GM06990 (cell line): ENCODE measurements around the gene JAKMIP2.

ENCODE experiments used
- DNase-seq: peaks from one replicate; pipeline ENCODE4 v3.0.0-alpha.2; 2011; ENCODE audit not compliant: insufficient read length; ENCODE audit errors: extremely low read depth
- H3K27me3 ChIP-seq: replicated peaks from 2 replicates; pipeline ENCODE4 v1.6.0; 2011; ENCODE audit warnings: low read length; ENCODE audit not compliant: control insufficient read depth, insufficient read depth
- H3K36me3 ChIP-seq: 2 replicates; pipeline ENCODE4 v1.5.1; 2011; ENCODE audit warnings: low read length; ENCODE audit not compliant: control insufficient read depth, insufficient read depth
- H3K4me3 ChIP-seq: replicated peaks from 2 replicates; pipeline ENCODE4 v1.5.1; 2011; ENCODE audit warnings: low read depth, mild to moderate bottlenecking, control low read depth, low read length
- TF ChIP-seq, protein P1 (sequence below): IDR thresholded peaks from 2 replicates; pipeline ENCODE4 v1.5.1; 2011; ENCODE audit warnings: low read length, control low read depth, mild to moderate bottlenecking, inconsistent platforms; ENCODE audit not compliant: insufficient read depth, poor library complexity, severe bottlenecking

Gene JAKMIP2

DNA sequence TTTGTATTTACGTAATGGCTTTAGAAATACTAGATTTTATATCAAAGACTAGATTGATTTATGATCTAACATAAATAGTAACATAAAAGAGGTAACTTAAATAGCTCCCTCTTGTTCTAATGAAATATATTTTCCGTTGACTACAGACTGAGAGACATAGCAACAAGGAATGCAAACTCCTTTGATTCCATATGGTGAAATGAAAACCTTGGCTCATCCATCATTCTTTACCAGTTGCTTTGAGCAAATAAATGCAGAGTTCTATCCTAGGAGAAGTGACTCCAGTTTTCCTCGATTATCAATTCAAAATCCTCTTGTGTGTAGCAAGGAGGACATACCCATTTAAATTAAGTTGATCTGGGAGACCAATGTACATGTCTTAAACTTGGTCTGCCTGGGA, 18.0 kb upstream of the JAKMIP2 start:
- Histone ChIP-seq H3K36me3 (no peaks in the 10 kb centered on the region), H3K4me3 (no peak overlapping the region), H3K27me3 (no peaks in the 10 kb centered on the region)
- no peak for DNase-seq
- TF ChIP-seq, protein P1, sequence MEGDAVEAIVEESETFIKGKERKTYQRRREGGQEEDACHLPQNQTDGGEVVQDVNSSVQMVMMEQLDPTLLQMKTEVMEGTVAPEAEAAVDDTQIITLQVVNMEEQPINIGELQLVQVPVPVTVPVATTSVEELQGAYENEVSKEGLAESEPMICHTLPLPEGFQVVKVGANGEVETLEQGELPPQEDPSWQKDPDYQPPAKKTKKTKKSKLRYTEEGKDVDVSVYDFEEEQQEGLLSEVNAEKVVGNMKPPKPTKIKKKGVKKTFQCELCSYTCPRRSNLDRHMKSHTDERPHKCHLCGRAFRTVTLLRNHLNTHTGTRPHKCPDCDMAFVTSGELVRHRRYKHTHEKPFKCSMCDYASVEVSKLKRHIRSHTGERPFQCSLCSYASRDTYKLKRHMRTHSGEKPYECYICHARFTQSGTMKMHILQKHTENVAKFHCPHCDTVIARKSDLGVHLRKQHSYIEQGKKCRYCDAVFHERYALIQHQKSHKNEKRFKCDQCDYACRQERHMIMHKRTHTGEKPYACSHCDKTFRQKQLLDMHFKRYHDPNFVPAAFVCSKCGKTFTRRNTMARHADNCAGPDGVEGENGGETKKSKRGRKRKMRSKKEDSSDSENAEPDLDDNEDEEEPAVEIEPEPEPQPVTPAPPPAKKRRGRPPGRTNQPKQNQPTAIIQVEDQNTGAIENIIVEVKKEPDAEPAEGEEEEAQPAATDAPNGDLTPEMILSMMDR = no peak

DNA sequence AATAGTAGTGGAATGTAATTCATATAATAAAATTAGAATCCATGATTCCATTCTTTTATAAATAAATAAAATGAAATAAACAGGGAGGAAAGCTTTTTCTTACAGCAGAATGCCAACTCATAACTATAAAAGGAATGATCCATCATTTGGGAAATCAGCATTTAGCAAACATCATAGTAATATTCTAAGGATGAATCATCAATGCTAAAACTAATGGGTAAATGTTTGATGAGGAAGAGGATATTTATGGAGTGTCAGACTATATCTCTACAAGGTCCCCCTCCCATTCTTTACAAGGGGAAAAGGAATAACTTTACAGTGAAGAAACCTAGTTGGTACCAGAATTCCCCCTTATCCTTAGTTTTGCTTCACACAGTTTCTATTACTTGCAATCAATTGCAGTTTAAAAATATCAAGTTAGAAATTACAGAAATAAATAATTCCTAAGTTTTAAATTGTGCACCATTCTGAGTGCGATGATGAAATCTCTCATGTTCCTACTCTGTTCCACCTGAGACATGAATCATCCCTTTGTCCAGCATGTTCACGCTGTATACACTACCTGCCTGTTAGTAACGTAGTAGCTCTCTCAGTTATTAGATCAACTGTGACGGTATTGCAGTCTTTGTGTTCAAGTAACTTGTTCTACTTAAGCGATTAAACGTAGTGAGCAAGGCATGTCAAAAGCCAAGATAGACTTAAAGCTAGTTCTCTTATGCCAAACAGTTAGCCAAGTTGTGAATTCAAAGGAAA, 14.2 kb upstream of the JAKMIP2 start:
- Histone ChIP-seq H3K4me3 (no peak overlapping the region), H3K27me3 (no peaks in the 10 kb centered on the region), H3K36me3 (no peaks in the 10 kb centered on the region)
- TF ChIP-seq, protein P1 = no peak
- DNase-seq = no peak

DNA sequence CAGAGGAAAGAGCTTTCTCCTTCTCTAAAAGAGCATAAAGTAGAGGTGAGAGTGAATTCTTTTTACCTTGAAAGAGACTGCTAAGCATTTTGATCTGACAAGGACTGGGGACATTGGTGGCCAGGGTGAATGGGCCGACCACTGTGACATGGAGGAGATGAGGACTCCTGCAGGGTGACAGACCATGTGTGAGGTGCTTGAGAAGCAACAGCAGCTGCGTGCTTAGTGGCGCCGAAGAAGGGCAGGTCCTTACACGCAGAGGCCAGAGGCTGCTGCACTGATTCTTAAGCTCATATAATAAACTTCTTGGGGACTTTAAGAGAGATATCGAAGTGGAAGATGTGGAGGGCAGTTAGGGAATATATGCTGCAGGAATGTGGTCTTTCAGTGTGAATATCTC, 8.7 kb upstream of the JAKMIP2 start:
- Histone ChIP-seq H3K27me3 (no peaks in the 10 kb centered on the region), H3K4me3 (no peak overlapping the region), H3K36me3 (no peaks in the 10 kb centered on the region)
- TF ChIP-seq, protein P1 = no peak
- DNase-seq = no peak

DNA sequence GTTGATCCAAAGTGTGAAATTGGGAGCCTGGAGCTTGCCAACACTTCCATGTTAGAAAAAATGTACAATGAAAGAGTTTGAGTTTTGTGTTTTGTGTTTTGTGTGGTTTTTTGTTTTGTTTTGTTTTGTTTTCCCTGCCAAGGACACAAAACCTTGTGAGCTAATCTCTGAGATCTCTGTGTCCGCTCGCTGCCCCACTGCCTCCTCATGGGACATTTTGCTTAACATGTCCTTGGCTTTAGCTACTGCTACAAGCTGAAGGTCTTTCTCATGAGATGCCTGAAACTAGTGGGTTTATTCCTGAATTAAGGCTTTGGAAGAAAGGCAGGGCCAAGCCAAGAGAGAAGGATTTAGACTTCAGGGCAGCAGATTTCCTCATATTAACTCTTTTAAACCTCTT, 7.3 kb upstream of the JAKMIP2 start:
- no peak for DNase-seq
- no peak overlapping the region for H3K4me3 ChIP-seq
- TF ChIP-seq, protein P1 = no peak

DNA sequence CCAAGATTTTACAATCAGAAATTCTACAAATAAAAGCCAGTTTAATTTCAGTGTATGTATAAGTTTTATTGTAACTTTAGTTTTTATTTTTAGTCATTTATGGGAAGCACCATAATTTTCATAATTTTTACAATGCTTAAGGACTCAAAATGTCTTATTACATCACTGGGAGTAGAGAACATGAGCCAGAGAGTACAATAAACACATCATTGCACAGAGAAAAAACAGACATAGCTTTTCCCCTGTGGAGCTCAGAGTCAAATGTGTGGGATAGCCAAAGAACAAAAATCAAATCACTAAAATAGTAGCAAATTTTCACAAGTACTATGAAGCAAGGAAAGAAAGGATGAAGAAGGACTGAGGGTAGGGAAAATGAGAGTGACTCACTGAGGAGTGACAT, 5.5 kb upstream of the JAKMIP2 start:
- Histone ChIP-seq H3K4me3 (no peak overlapping the region), H3K36me3 (no peaks in the 10 kb centered on the region), H3K27me3 (no peaks in the 10 kb centered on the region)
- TF ChIP-seq, protein P1 = no peak
- no peak for DNase-seq

More for the DNA sequence above, 7.3 kb upstream of the JAKMIP2 start:
- H3K36me3 ChIP-seq = no peaks in the 10 kb centered on the region
- no peaks in the 10 kb centered on the region for H3K27me3 ChIP-seq
